HepG2 (cell line): ENCODE results near the gene ATG3. TPM values are rescaled to one million over a fixed set of nuclear protein-coding genes. Genes with fewer than 3 reads are reported as not detected.
A peak's percentile ranks its signal among the peaks of the same experiment; 100 is the strongest.

Experiments
- ARID2 ChIP-seq: sonication (generic); formaldehyde crosslinking; IDR thresholded peaks from 2 replicates; pipeline ENCODE4 v1.8.1; 2022; ENCODE audit warnings: mild to moderate bottlenecking, missing genetic modification reagents, borderline replicate concordance
- CBX5 ChIP-seq: sonication (generic); formaldehyde crosslinking; IDR thresholded peaks from 2 replicates; pipeline ENCODE4 v1.4.0; 2020; ENCODE audit warnings: missing genetic modification reagents, borderline replicate concordance
- NR2C2 ChIP-seq: sonication (generic); formaldehyde crosslinking; IDR thresholded peaks from 2 replicates; pipeline ENCODE4 v1.4.0; 2020; ENCODE audit warnings: missing genetic modification reagents, mild to moderate bottlenecking, moderate library complexity, borderline replicate concordance
- RBM39 ChIP-seq: fragments of 200-400 bp; formaldehyde crosslinking; IDR thresholded peaks from one replicate; pipeline ENCODE4 v1.6.1; 2018; ENCODE audit warnings: antibody characterized with exemption, mild to moderate bottlenecking, low read depth, low read length; ENCODE audit not compliant: poor library complexity, severe bottlenecking
- TEAD3 ChIP-seq: optimal IDR thresholded peaks from 2 replicates; pipeline ENCODE3; 2016; ENCODE audit warnings: borderline replicate concordance
- YEATS4 ChIP-seq: sonication (generic); formaldehyde crosslinking; IDR thresholded peaks from 2 replicates; pipeline ENCODE4 v1.4.0; 2020; ENCODE audit warnings: missing genetic modification reagents, borderline replicate concordance
- ZEB1 ChIP-seq: IDR thresholded peaks from 2 replicates; pipeline ENCODE4 v1.6.1; 2012; ENCODE audit warnings: mild to moderate bottlenecking, low read depth, inconsistent platforms; ENCODE audit not compliant: insufficient replicate concordance
- ZNF605 ChIP-seq: sonication (generic); formaldehyde crosslinking; IDR thresholded peaks from 2 replicates; pipeline ENCODE4 v1.8.0; 2022; ENCODE audit warnings: mild to moderate bottlenecking, missing genetic modification reagents
- ZNF709 ChIP-seq: sonication (generic); formaldehyde crosslinking; IDR thresholded peaks from 2 replicates; pipeline ENCODE4 v1.5.0; 2020; ENCODE audit warnings: mild to moderate bottlenecking, missing genetic modification reagents
- ZSCAN22 ChIP-seq: sonication (generic); formaldehyde crosslinking; IDR thresholded peaks from 2 replicates; pipeline ENCODE4 v1.4.0; 2020; ENCODE audit warnings: mild to moderate bottlenecking, missing genetic modification reagents
- polyA plus RNA-seq, 8 experiments: library from polyadenylated mRNA; depleted of rRNA in 3 of 8; stranded (reverse) in 7 of 8; unstranded in 1 of 8; fragments of >200 nt; fragmentation: Illumina TruSeq in 4 of 8; extraction: Trizol in 4 of 8; gene quantifications; 2 replicates each; pipeline versions ENCODE4 v1.2.1 to v1.2.3, GENCODE V29; 2011 to 2016; ENCODE audit warnings: low read depth in 4 of 8, missing spikeins in 1 of 8, mixed read lengths in 1 of 8; ENCODE audit not compliant: insufficient read depth in 1 of 8
- total RNA-seq, 5 experiments: library from RNA; depleted of rRNA; stranded (reverse); fragments of >200 nt; fragmentation: Illumina TruSeq; extraction: Trizol; gene quantifications; 2 replicates each; pipeline ENCODE4 v1.2.3, GENCODE V29; 2016; ENCODE audit warnings: low read depth in 1 of 5
- TF ChIP-seq, protein P1 (sequence below): IDR thresholded peaks from 2 replicates; pipeline ENCODE4 v1.6.1; 2016
- TF ChIP-seq, protein P2 (sequence below): IDR thresholded peaks from 2 replicates; pipeline ENCODE4 v1.6.1; 2016; ENCODE audit warnings: mild to moderate bottlenecking
- TF ChIP-seq, protein P3 (sequence below): sonication (generic); formaldehyde crosslinking; IDR thresholded peaks from 2 replicates; pipeline ENCODE4 v1.8.0; 2022; ENCODE audit warnings: mild to moderate bottlenecking, missing genetic modification reagents, borderline replicate concordance
- TF ChIP-seq, protein P4 (sequence below): IDR thresholded peaks from 2 replicates; pipeline ENCODE4 v1.6.1; 2016; ENCODE audit warnings: mild to moderate bottlenecking, missing biosample characterization, missing genetic modification reagents

ATG3 gene
- total and polyA plus RNA-seq, 2 of the 13 experiments (the other 11 are each of a cell fraction or from before 2014, with no cell fraction given): 19.6 to 34.8 TPM

DNA sequence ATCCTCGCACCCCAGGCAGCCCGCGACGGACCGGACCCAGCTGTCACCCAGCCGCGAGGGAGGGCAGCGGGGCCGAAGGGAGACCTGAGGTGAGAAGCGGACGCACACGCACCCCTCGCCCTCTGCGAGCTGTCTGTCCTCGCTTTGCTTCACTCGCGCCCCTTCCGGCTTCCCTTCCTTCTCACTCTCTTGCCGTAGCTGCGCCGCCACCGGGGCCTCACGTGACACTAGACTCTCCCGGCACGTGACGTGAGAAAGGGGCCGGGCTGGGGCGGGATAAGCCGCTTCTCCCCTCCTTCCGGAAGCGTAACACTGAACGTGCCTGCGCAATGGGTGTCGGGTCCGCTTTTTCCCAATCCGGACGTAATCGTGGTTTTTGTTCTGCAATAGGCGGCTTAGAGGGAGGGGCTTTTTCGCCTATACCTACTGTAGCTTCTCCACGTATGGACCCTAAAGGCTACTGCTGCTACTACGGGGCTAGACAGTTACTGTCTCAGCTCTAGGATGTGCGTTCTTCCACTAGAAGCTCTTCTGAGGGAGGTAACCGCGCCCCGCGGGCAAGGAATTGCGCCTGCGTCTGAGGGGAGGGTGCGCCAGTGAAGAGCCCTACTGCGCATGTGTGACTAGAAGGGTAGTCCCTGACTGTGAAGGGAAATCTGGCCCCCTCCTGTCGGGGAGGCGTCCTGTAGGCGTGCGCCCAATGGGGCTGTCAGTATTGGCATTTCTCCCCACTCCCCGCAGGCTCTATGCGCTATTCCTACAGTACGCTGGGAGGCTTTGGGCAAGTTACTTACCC is at the start of gene ATG3, which contains the start of gene SLC35A5 (continued):
- TF ChIP-seq RBM39: peak; percentile 51
- TF ChIP-seq ZNF605 (CRISPR knock-in tag): peak; percentile 91
- peak; percentile 62 for TF ChIP-seq TEAD3 (CRISPR knock-in tag)
- TF ChIP-seq, protein P1, sequence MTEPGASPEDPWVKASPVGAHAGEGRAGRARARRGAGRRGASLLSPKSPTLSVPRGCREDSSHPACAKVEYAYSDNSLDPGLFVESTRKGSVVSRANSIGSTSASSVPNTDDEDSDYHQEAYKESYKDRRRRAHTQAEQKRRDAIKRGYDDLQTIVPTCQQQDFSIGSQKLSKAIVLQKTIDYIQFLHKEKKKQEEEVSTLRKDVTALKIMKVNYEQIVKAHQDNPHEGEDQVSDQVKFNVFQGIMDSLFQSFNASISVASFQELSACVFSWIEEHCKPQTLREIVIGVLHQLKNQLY (CRISPR knock-in tag): peak; percentile 50; the same call in 1 of the 2 replicates
- no peak for TF ChIP-seq ZEB1
- TF ChIP-seq, protein P2, sequence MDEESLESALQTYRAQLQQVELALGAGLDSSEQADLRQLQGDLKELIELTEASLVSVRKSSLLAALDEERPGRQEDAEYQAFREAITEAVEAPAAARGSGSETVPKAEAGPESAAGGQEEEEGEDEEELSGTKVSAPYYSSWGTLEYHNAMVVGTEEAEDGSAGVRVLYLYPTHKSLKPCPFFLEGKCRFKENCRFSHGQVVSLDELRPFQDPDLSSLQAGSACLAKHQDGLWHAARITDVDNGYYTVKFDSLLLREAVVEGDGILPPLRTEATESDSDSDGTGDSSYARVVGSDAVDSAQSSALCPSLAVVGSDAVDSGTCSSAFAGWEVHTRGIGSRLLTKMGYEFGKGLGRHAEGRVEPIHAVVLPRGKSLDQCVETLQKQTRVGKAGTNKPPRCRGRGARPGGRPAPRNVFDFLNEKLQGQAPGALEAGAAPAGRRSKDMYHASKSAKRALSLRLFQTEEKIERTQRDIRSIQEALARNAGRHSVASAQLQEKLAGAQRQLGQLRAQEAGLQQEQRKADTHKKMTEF: peak; percentile 93
- peak; percentile 91 for TF ChIP-seq YEATS4 (CRISPR knock-in tag)
- peak; percentile 27; the same call in 1 of the 2 replicates for TF ChIP-seq CBX5
- peak; percentile 65; the same call in 1 of the 2 replicates for TF ChIP-seq ARID2 (CRISPR knock-in tag)
- no peak for TF ChIP-seq ZSCAN22 (CRISPR knock-in tag)
- TF ChIP-seq, protein P3, sequence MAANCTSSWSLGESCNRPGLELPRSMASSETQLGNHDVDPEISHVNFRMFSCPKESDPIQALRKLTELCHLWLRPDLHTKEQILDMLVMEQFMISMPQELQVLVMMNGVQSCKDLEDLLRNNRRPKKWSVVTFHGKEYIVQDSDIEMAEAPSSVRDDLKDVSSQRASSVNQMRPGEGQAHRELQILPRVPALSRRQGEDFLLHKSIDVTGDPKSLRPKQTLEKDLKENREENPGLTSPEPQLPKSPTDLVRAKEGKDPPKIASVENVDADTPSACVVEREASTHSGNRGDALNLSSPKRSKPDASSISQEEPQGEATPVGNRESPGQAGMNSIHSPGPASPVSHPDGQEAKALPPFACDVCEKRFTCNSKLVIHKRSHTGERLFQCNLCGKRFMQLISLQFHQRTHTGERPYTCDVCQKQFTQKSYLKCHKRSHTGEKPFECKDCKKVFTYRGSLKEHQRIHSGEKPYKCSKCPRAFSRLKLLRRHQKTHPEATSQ: 0 out of 2 replicates have a peak, but pooled peaks have one; percentile 57
- TF ChIP-seq NR2C2: peak; percentile 71
- TF ChIP-seq, protein P4, sequence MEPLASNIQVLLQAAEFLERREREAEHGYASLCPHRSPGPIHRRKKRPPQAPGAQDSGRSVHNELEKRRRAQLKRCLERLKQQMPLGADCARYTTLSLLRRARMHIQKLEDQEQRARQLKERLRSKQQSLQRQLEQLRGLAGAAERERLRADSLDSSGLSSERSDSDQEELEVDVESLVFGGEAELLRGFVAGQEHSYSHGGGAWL (CRISPR knock-in tag): peak; percentile 85; the same call in 1 of the 2 replicates
- peak; percentile 64; the same call in 1 of the 2 replicates for TF ChIP-seq ZNF709 (CRISPR knock-in tag)
